Fibroblast of villous mesenchyme (primary cell): ENCODE results near the gene COL1A1. TPM values are rescaled to one million over a fixed set of nuclear protein-coding genes. Genes with fewer than 3 reads are reported as not detected.
A peak's percentile ranks its signal among the peaks of the same experiment; 100 is the strongest.

Source experiments
- DNase-seq: peaks from one replicate; pipeline ENCODE4 v3.0.0-alpha.2; 2010; ENCODE audit warnings: low read depth
- H3K4me3 ChIP-seq: 2 replicates; pipeline ENCODE4 v1.5.1; 2011; ENCODE audit warnings: low read depth, mild to moderate bottlenecking, low read length
- total RNA-seq: library from RNA; depleted of rRNA; stranded (reverse); fragments of >200 nt; gene quantifications from 2 replicates; pipeline ENCODE4 v1.2.3, GENCODE V29; 2012
- TF ChIP-seq, protein P1 (sequence below): IDR thresholded peaks from 2 replicates; pipeline ENCODE4 v1.5.1; 2012; ENCODE audit warnings: low read depth, mild to moderate bottlenecking, low read length; ENCODE audit not compliant: insufficient read depth

The COL1A1 gene
- total RNA-seq, 1 donor = 2,749 TPM

DNA sequence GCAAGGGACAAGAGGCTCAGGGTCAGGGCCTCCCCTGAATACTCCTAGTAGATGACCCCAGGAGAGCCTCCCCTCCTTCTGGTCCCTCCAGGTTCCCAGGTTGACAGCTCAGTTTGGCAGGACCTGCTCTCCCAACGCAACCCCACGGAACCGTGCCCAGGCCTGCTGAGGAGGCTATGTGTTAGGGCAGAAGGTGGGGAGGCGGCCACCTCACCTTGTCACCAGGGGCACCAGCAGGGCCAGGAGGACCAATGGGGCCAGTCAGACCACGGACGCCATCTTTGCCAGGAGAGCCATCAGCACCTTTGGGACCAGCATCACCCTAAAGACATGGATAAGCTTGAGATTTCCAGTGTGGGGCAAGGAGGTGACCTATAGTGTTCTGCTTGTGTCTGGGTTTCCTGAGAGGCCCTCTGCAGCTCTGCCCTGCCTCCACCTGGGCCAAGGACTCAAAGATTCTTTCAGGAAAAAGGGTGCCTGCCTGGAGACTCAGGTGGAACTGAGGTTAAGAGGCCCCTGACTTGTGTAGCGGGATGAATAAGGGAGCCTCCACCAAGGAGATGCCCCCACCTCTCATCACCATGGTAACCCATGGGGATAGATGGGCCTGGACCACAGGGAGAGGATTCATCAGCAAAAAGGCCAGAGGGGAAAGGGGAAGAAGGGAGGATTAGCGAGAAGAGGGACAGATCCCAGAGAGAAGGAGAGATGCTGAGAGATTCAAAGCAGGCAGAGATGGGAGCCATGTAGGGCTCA lies 10.7 kb downstream of the COL1A1 start:
- peak; percentile 63 for DNase-seq
- H3K4me3 ChIP-seq = peak overlapping the region; percentile 10
- TF ChIP-seq, protein P1, sequence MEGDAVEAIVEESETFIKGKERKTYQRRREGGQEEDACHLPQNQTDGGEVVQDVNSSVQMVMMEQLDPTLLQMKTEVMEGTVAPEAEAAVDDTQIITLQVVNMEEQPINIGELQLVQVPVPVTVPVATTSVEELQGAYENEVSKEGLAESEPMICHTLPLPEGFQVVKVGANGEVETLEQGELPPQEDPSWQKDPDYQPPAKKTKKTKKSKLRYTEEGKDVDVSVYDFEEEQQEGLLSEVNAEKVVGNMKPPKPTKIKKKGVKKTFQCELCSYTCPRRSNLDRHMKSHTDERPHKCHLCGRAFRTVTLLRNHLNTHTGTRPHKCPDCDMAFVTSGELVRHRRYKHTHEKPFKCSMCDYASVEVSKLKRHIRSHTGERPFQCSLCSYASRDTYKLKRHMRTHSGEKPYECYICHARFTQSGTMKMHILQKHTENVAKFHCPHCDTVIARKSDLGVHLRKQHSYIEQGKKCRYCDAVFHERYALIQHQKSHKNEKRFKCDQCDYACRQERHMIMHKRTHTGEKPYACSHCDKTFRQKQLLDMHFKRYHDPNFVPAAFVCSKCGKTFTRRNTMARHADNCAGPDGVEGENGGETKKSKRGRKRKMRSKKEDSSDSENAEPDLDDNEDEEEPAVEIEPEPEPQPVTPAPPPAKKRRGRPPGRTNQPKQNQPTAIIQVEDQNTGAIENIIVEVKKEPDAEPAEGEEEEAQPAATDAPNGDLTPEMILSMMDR = no peak

DNA sequence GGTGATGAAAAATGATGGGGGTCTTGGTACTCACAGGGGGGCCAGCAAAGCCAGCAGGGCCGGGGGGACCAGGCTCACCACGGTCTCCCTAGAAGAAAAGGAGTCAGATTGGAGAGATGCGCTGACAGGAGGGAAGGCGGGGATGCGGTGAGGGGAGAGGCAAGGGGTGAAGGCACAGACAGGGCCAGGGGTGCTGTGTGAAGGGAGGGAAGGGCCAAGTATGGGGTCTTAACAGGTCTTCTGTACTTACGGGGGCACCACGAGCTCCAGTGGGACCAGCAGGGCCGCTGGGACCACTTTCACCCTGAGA lies 11.2 kb downstream of the COL1A1 start:
- no peak for DNase-seq
- H3K4me3 ChIP-seq = no peak overlapping the region
- TF ChIP-seq, protein P1 = no peak

DNA sequence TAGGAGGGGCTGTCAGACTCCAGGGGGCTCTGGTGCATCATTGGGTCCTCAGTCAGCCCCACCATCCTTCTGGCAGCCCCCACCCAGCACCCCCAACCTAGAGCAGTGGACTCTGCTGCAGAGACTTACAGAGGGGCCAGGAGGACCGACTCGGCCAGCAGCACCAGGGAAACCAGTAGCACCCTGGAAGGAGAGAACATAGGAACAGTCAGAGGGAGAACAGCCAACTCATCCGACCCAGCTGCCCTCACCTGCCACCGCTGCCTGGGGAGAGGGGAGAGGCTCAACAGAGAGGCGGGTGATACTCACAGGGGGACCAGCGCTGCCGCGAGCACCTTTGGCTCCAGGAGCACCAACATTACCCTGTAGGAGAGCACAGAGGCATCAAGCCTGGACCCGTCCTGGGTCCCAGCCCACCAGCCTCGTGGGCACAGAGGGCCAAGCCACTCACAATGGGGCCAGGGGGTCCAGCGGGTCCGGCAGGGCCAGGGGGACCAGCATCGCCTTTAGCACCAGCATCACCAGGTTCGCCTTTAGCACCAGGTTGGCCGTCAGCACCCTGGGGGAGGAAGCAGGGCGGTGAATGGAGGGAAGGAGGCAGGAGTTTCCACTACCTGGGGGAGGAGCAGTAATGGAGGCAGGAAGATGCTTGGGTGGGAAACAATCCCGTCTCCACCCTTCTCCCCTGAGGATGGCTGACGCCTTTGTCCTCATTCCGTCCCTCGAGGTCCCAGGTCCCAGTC lies 11.7 kb downstream of the COL1A1 start:
- H3K4me3 ChIP-seq = no peak overlapping the region
- TF ChIP-seq, protein P1 = no peak
- DNase-seq = no peak

DNA sequence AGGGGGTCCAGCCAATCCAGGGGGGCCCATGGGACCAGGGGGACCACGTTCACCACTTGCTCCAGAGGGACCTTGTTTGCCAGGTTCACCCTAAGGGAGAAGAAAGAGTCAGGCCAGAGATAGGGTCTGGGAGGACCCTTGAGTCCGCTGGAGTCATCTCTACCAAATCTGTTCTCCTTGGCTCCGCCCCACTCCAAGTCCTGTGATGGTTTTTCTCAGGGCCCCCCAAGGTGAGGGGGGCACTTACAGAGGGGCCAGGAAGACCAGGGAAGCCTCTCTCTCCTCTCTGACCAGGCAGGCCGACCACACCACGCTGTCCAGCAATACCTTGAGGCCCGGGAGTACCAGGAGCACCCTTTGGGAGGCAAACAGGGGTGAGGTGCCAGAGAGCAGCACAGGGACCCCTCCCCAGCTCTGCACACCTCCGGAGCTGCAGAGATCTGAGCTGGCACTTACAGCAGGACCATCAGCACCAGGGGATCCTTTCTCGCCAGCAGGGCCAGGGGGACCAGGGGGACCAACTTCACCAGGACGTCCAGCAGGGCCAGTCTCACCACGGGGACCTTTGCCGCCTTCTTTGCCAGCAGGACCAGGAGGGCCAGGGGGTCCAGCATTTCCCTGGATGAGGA lies 12.4 kb downstream of the COL1A1 start:
- DNase-seq = no peak
- TF ChIP-seq, protein P1 = no peak
- H3K4me3 ChIP-seq = no peak overlapping the region

DNA sequence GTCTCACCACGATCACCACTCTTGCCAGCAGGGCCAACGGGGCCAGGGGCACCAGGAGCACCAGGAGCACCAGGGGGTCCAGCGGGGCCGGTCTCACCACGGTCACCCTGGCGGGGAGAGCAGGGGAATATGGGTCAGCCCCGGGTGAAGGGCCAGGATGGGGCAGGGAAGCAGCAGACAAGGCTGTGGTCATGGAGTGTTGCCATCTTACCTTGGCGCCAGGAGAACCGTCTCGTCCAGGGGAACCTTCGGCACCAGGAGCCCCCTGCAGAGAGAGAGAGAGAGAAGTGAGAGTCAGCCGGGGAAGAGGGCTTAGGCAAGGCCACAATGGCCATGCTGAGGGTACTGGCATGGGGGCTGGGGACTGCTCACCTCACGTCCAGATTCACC lies 12.9 kb downstream of the COL1A1 start:
- H3K4me3 ChIP-seq = no peak overlapping the region
- DNase-seq = no peak
- TF ChIP-seq, protein P1 = no peak

DNA sequence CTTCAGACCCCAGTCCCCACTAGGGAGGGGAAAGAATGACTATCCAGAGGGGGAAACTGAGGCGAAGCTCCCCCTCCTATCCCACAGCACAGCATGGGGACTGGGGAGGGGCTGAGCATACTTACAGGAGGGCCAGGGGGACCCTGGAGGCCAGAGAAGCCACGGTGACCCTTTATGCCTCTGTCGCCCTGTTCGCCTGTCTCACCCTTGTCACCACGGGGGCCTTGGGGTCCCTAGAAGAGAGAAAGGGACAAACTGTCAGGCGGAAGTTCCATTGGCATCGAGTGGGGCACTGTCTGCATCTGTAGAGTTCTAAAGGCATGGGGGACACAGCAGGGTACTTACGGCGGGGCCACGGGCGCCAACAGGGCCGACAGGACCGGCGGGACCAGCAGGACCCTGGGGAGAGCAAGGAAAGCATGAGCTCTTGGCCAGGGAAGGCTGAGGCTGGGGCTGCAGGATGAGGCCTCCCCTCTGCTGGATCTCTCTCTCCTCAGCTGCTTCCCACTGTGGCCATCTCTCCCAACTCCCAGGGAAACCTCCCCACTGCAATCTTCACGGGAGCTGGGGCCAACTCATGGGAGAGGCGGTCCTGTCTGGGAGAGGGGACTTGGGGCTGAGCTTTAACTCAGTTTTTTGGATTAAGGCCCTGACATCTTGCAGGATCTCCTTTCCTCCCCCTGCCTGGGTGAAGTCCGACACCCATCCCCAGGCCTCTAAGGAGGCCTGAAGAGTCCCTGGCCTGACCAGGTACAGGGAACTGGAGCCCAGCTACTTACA lies 13.5 kb downstream of the COL1A1 start:
- peak; percentile 67 for DNase-seq
- no peak overlapping the region for H3K4me3 ChIP-seq
- TF ChIP-seq, protein P1 = no peak
